AG04449 (cell line): ENCODE data around the gene IDI1.

ENCODE experiments used
- CTCF ChIA-PET: fragments of 350-600 bp; formaldehyde crosslinking; extraction: SDS; loops from one replicate; lab custom pipeline; 2021; ENCODE audit warnings: antibody characterized with exemption; lab: Yijun Ruan, JAX
- POLR2A ChIA-PET: fragments of 400-600, 350-600 bp; formaldehyde crosslinking; extraction: SDS; loops from one replicate; lab custom pipeline; 2020; ENCODE audit warnings: antibody characterized with exemption, inconsistent platforms; lab: Yijun Ruan, JAX
- DNase-seq: peaks from one replicate; pipeline ENCODE4 v3.0.0-alpha.2; 2010; ENCODE audit warnings: low read depth, low spot score
- H3K4me3 ChIP-seq: 2 replicates; pipeline ENCODE4 v1.5.1; 2011; ENCODE audit warnings: low read depth, mild to moderate bottlenecking, control low read depth, low read length
- CTCF ChIP-seq: IDR thresholded peaks from one replicate; pipeline ENCODE4 v1.5.1; 2011; ENCODE audit warnings: mild to moderate bottlenecking, moderate library complexity, low read length, control low read depth, inconsistent platforms; ENCODE audit not compliant: insufficient read depth; ENCODE audit errors: missing control alignments

Gene IDI1

GRCh38 chr10:1056326-1057105, 7.6 kb upstream of the IDI1 start, which contains the start of gene WDR37:
Gene WDR37, plus strand, starts transcription at chr10:1056385. Its CDS starts 15,771 bp downstream, at chr10:1072156.
- CTCF ChIA-PET, result interaction anchor here (0.6 kb wide), 1 partner anchor 1902 kb away, joined by 3 read pairs; no protein-coding TSS in a partner anchor
- no peak for TF ChIP-seq CTCF
- DNase-seq, result no peak
- POLR2A ChIA-PET, result interaction anchor here (0.5 to 0.9 kb wide), 4 partner anchors 28 to 1982 kb away, joined by 3 to 6 read pairs (median 4); partner anchors contain the start of gene GTPBP4
- peak within 1 kb of the TSS; percentile 98 for H3K4me3 ChIP-seq

GRCh38 chr10:1054684-1055083, 5.8 kb upstream of the IDI1 start:
- CTCF ChIA-PET, result no interaction called here
- no peak for DNase-seq
- peak overlapping the region; percentile 98 for H3K4me3 ChIP-seq
- TF ChIP-seq CTCF, result no peak
- POLR2A ChIA-PET, result no interaction called here

DNA sequence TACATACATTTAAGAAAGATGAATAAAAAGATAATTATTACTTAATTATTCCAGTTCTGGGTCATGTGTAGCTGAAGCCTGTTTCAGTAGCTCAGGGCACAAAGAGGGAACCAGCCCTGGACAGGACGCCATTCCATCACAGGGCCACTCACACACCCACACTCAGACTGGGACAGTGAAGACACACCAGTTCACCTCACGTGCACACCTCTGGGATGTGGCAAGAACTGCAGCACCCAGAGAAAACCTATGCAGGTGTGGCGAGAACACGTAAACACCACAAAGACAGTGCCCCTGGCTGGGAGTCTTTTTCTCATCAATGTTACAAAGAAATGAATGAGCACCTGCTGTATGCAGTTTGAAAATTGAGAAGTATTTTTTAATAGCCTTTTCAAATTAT, 1.6 kb upstream of the IDI1 start:
- peak overlapping the region; percentile 39 for H3K4me3 ChIP-seq
- ChIA-PET CTCF (no interaction called here), POLR2A (no interaction called here)
- no peak for DNase-seq
- TF ChIP-seq CTCF, result no peak

GRCh38 chr10:1050145-1050544, 1.2 kb upstream of the IDI1 start:
- H3K4me3 ChIP-seq, result peak overlapping the region; percentile 95
- ChIA-PET POLR2A (interaction anchor here (1.9 to 2.0 kb wide), 2 partner anchors 13 to 62 kb away, joined by 7 to 17 read pairs; partner anchors contain the start of gene GTPBP4), CTCF (interaction anchor here (1.4 kb wide), 1 partner anchor 8 kb away, joined by 6 read pairs; no protein-coding TSS in a partner anchor)
- TF ChIP-seq CTCF, result no peak
- no peak for DNase-seq

GRCh38 chr10:1049425-1049958, 573 bp upstream of the IDI1 start:
- POLR2A ChIA-PET, result interaction anchor here (0.9 to 2.0 kb wide), 6 partner anchors 13 to 209 kb away, joined by 3 to 17 read pairs (median 4); partner anchors contain the start of gene GTPBP4
- no peak for DNase-seq
- no peak for TF ChIP-seq CTCF
- H3K4me3 ChIP-seq, result peak overlapping the region; percentile 95
- CTCF ChIA-PET, result interaction anchor here (1.4 kb wide), 1 partner anchor 8 kb away, joined by 6 read pairs; no protein-coding TSS in a partner anchor

- POLR2A ChIA-PET, result interaction anchor here (0.6 to 2.0 kb wide), 4 partner anchors 12 to 208 kb away, joined by 3 to 17 read pairs (median 5); partner anchors contain the start of gene GTPBP4
- TF ChIP-seq CTCF, result no peak
- H3K4me3 ChIP-seq, result peak overlapping the region; percentile 95
- no peak for DNase-seq
- CTCF ChIA-PET, result no interaction called here
Observed at GRCh38 chr10:1048349-1048731, 579 bp downstream of the IDI1 start.
